Ureter (tissue), 1 donor: ENCODE results near the gene SAMD5. TPM values are rescaled to one million over a fixed set of nuclear protein-coding genes. Genes with fewer than 3 reads are reported as not detected.

Experiments
- DNase-seq: peaks from one replicate; pipeline ENCODE4 v3.0.0-alpha.2; 2020; ENCODE audit warnings: low spot score
- total RNA-seq: library from RNA; stranded (reverse); gene quantifications from one replicate; pipeline ENCODE4 v1.2.4, GENCODE V29; 2023
- donor health status: DM: yes; HTN: yes; CAD: no.

SAMD5 gene
- total RNA-seq, 1 donor from 2014 or later: 4.8 TPM

GRCh38 chr6:147618927-147619326 is 110.4 kb downstream of the SAMD5 start:
- DNase-seq: no peak
